ENCODE measurements around the gene DTWD2. TPM values are rescaled to one million over a fixed set of nuclear protein-coding genes. Genes with fewer than 3 reads are reported as not detected.
"Not testable (repeated sequence)": the region's sequence is repeated elsewhere in the genome, so short reads cannot be mapped to it uniquely, and the experiment has no call there.

DTWD2 gene
- total RNA-seq, 4 donors from 2014 or later: 7.9 to 14.2 (median 12.6) TPM

DNA sequence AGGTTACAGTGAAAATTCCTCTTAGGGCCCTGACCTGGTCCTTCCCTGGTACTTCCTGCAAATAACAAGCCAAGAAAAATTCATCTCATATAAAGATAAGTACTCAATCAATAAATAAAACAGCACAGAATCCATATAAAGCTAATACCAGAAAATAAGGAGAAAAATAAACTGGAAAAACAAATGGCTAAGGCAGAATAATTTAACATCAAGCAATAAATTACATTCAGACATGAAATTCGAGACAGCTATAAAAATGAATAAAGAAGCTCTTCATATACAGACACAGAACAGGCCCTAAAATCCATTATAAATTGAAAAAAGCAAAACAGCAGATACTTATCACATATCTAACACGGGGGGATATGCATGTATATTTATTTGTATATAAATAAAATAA lies 99.2 kb downstream of the DTWD2 start:
- Histone ChIP-seq H3K4me3 (no peak overlapping the region), H3K27ac (no peak overlapping the region), H3K4me1 (no peaks in the 10 kb centered on the region), H3K9me3 (no peaks in the 10 kb centered on the region), H3K36me3 (no peaks in the 10 kb centered on the region), H3K27me3 (no peaks in the 10 kb centered on the region)
- TF ChIP-seq EP300 (IDR thresholded peaks at IDR 0.05): no peak
- no peak for TF ChIP-seq POLR2AphosphoS5 (IDR thresholded peaks at IDR 0.05)
- TF ChIP-seq POLR2A (IDR thresholded peaks at IDR 0.05): no peak
- TF ChIP-seq CTCF (IDR thresholded peaks at IDR 0.05): no peak
- no peak for ATAC-seq
- whole genome bisulfite sequencing, 2 donors (ENCODE audit: low coverage in 1 of 2): 86% methylated on average over 2 of the region's 2 CpGs

DNA sequence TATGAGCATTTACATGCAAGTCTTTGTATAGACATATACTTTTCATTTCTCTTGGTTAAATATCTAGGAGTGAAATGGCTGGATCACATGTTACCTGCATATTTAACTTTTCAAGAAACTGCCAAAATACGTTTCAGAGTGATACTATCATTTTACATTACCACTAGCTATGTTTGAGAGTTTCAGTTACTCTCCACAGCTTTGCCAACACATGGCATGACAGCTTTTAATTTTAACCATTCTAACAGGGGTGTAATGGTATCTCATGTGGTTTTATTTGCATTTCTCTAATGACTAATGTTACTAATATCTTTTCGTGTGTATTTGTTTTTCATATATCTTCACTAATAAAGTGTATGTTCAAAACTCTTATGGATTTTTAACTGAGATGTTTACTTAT lies 99.8 kb downstream of the DTWD2 start:
- Histone ChIP-seq H3K4me3 (no peak overlapping the region), H3K36me3 (no peaks in the 10 kb centered on the region), H3K9me3 (no peaks in the 10 kb centered on the region), H3K4me1 (no peaks in the 10 kb centered on the region), H3K27me3 (no peaks in the 10 kb centered on the region), H3K27ac (no peak overlapping the region)
- no peak for ATAC-seq
- WGBS, 2 donors (ENCODE audit: low coverage in 1 of 2): 84 to 92% methylated on average over 2 of the region's 2 CpGs
- TF ChIP-seq EP300 (IDR thresholded peaks at IDR 0.05): no peak
- no peak for TF ChIP-seq CTCF (IDR thresholded peaks at IDR 0.05)

- H3K36me3 ChIP-seq: no peaks in the 10 kb centered on the region
- H3K4me3 ChIP-seq: no peak overlapping the region
- 100% methylated on average over 2 of the region's 2 CpGs; no CpG with 5 or more reads in 1 of the 2 donors for WGBS, 2 donors (ENCODE audit: low coverage in 1 of 2)
- H3K4me1 ChIP-seq: no peaks in the 10 kb centered on the region
- no peaks in the 10 kb centered on the region for H3K27me3 ChIP-seq
- no peak for ATAC-seq
- no peak for TF ChIP-seq EP300 (IDR thresholded peaks at IDR 0.05)
- TF ChIP-seq POLR2AphosphoS5 (IDR thresholded peaks at IDR 0.05): no peak
- TF ChIP-seq CTCF (IDR thresholded peaks at IDR 0.05): no peak
- no peak for TF ChIP-seq POLR2A (IDR thresholded peaks at IDR 0.05)
- no peak overlapping the region for H3K27ac ChIP-seq
- peaks cover 0 to 9% (median 0%) of the 10 kb centered on the region in 3 donors for H3K9me3 ChIP-seq
Observed at GRCh38 chr5:118883362-118883761, 105.0 kb downstream of the DTWD2 start.

DNA sequence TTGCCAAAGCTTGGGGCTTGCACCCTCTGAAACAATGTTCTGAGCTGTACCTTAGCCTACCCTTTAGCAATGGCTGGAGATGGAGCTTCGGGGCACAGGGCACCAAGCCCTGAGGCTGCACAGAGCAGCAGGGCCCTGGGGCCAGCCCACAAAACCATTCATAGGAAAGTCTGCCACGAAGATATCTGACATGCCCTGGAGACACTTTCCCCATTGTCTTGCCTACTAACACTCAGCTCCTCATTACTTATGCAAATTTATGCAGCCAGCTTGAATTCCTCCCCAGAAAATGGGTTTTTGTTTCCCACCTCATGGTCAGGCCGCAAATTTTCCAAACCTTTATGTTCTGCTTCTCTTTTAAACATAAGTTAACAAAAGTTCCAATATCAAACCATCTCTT lies 105.7 kb downstream of the DTWD2 start:
- Histone ChIP-seq H3K27me3 (no peaks in the 10 kb centered on the region), H3K9me3 (peaks cover 0 to 16% (median 0%) of the 10 kb centered on the region in 3 donors), H3K4me3 (no peak overlapping the region), H3K36me3 (no peaks in the 10 kb centered on the region), H3K27ac (no peak overlapping the region), H3K4me1 (no peaks in the 10 kb centered on the region)
- TF ChIP-seq POLR2AphosphoS5 (IDR thresholded peaks at IDR 0.05): no peak
- no peak for TF ChIP-seq POLR2A (IDR thresholded peaks at IDR 0.05)
- no peak for TF ChIP-seq EP300 (IDR thresholded peaks at IDR 0.05)
- TF ChIP-seq CTCF (IDR thresholded peaks at IDR 0.05): no peak
- no peak for ATAC-seq
- WGBS, 2 donors (ENCODE audit: low coverage in 1 of 2): 88 to 90% methylated on average over 2 to 3 of the region's 3 CpGs

- H3K9me3 ChIP-seq: peaks cover 0 to 57% (median 0%) of the 10 kb centered on the region in 3 donors
- H3K36me3 ChIP-seq, H3K4me1 ChIP-seq, ATAC-seq, H3K4me3 ChIP-seq, H3K27me3 ChIP-seq, H3K27ac ChIP-seq: not testable (repeated sequence)
- WGBS, 2 donors (ENCODE audit: low coverage in 1 of 2): 66 to 83% methylated on average over 3 of the region's 3 CpGs
Observed at GRCh38 chr5:118876852-118877251, 111.5 kb downstream of the DTWD2 start.

DNA sequence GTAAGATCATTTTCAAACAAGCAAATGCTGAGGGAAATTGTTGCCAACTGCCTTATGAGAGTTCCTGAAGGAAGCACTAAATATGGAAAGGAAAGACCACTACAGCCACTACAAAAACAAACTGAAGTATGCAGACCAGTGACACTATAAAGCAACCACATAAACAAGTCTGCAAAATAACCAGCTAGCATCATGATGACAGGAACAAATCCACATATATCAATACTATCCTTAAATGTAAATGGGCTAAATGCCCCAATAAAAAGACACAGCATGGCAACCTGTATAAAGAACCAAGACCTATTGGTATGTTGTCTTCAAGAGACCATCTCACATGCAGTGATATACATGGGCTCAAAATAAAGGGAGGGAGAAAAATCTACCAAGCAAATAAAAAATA lies 113.2 kb downstream of the DTWD2 start:
- H3K36me3 ChIP-seq: peaks cover 0 to 9% of the 10 kb centered on the region in 2 donors
- no peak overlapping the region for H3K4me3 ChIP-seq
- H3K27me3 ChIP-seq: no peaks in the 10 kb centered on the region
- peaks cover 0 to 57% (median 0%) of the 10 kb centered on the region in 3 donors for H3K9me3 ChIP-seq
- no peak overlapping the region for H3K27ac ChIP-seq
- TF ChIP-seq EP300 (IDR thresholded peaks at IDR 0.05) (no peak), POLR2AphosphoS5 (IDR thresholded peaks at IDR 0.05) (no peak), POLR2A (IDR thresholded peaks at IDR 0.05) (no peak), CTCF (IDR thresholded peaks at IDR 0.05) (no peak)
- no peak for ATAC-seq
- H3K4me1 ChIP-seq: no peaks in the 10 kb centered on the region

All from gastroesophageal sphincter (tissue), 4 donors.